ENCODE data around the gene LRRC8C. TPM values are rescaled to one million over a fixed set of nuclear protein-coding genes. Genes with fewer than 3 reads are reported as not detected.

LRRC8C gene
- total and polyA plus RNA-seq, 2 of the 8 experiments (the other 6 are each of a cell fraction or from before 2014, with no cell fraction given): 1.1 to 2.1 TPM

GRCh38 chr1:89760496-89760895, 127.6 kb downstream of the LRRC8C start:
- Histone ChIP-seq H3K79me2 (ENCODE audit: control insufficient read depth in 1 of 2, insufficient read depth in 2 of 2, low read length in 2 of 2) (no peaks in the 10 kb centered on the region), H4K20me1 (replicated peaks in 1 of 2; ENCODE audit: control insufficient read depth in 1 of 2, insufficient read depth in 2 of 2, low read length in 2 of 2) (peaks cover 0 to 2% of the 10 kb centered on the region in 2 experiments), H2BK12ac (ENCODE audit: low read depth, low read length) (no peak overlapping the region), H2AK5ac (ENCODE audit: low read depth, low read length) (no peak overlapping the region), H3K9ac (replicated peaks in 1 of 4; ENCODE audit: extremely low read depth in 1 of 4, low read depth in 3 of 4, low read length in 3 of 4) (no peak overlapping the region), H2BK120ac (replicated peaks; ENCODE audit: low read depth, low read length) (no peak overlapping the region), H3K4me3 (ENCODE audit: extremely low read depth in 1 of 4, insufficient read depth in 2 of 4, low read depth in 3 of 4, low read length in 4 of 4) (no peak overlapping the region), H3K4ac (replicated peaks; ENCODE audit: insufficient read length, low read depth, low read length) (no peak overlapping the region), H3K27ac (ENCODE audit: low read depth, low read length) (no peak overlapping the region), H4K91ac (replicated peaks; ENCODE audit: insufficient read length, low read length) (no peak overlapping the region), H3K56ac (replicated peaks; ENCODE audit: insufficient read length, low read depth, low read length) (no peak overlapping the region), H4K5ac (ENCODE audit: insufficient read length, low read depth, low read length) (no peak overlapping the region), H4K8ac (ENCODE audit: extremely low read depth, insufficient read depth, low read length) (no peak overlapping the region), H3K23me2 (ENCODE audit: low read depth, low read length) (peaks cover 4% of the 10 kb centered on the region; the same call in 1 of the 2 replicates), H3K18ac (ENCODE audit: extremely low read depth, low read length) (no peak overlapping the region), H3K36me3 (ENCODE audit: control insufficient read depth in 2 of 4, insufficient read depth in 4 of 4, low read length in 3 of 4) (no peaks in the 10 kb centered on the region), H3K4me1 (replicated peaks in 1 of 4; ENCODE audit: control insufficient read depth in 3 of 4, insufficient read depth in 4 of 4, low read length in 3 of 4) (peaks cover 0 to 4% (median 3%) of the 10 kb centered on the region in 4 experiments; a peak in 3 of 7 replicates), H2BK15ac (ENCODE audit: low read length) (no peak overlapping the region), H2BK5ac (ENCODE audit: low read depth, low read length) (no peak overlapping the region), H2AFZ (ENCODE audit: low read length) (no peak overlapping the region), H2BK20ac (ENCODE audit: low read length) (no peak overlapping the region), H3K23ac (ENCODE audit: insufficient read length) (no peak overlapping the region), H3K4me2 (ENCODE audit: insufficient read depth in 1 of 2, low read depth in 2 of 2, low read length in 2 of 2) (no peak overlapping the region), H3K79me1 (ENCODE audit: low read depth, low read length) (no peaks in the 10 kb centered on the region), H3K27me3 (replicated peaks in 1 of 4; ENCODE audit: control insufficient read depth in 3 of 4, extremely low read depth in 1 of 4, insufficient read depth in 3 of 4, low read length in 3 of 4) (peaks cover 0 to 17% (median 16%) of the 10 kb centered on the region in 4 experiments; a peak in 6 of 7 replicates), H3K9me3 (ENCODE audit: insufficient read depth in 2 of 2, low read depth in 1 of 2, low read length in 1 of 2) (no peaks in the 10 kb centered on the region), H3K14ac (ENCODE audit: insufficient read length) (no peak overlapping the region)
- ChIA-PET POLR2A (ENCODE audit: partially characterized antibody) (no interaction called here), CTCF (ENCODE audit: partially characterized antibody) (interaction anchor here (3.5 to 7.0 kb wide), 2 partner anchors 127 to 275 kb away, joined by 33 to 101 read pairs; partner anchors contain the start of gene LRRC8C)
- whole genome bisulfite sequencing, 2 experiments (ENCODE audit: extremely low coverage in 1 of 2, insufficient coverage in 1 of 2, insufficient read length in 1 of 2, insufficient replicate concordance in 2 of 2, low coverage in 1 of 2, low lambda C conversion rate in 2 of 2, missing lambda C conversion rate in 1 of 2): 90% methylated on average over 3 of the region's 3 CpGs; no CpG with 5 or more reads in 1 of the 2 experiments
- FAIRE-seq (no peak), DNase-seq (ENCODE audit: low read depth in 1 of 2, low spot score in 2 of 2) (no peak)
- TF ChIP-seq ATF3 (IDR thresholded peaks at IDR 0.05; ENCODE audit: insufficient read depth, low read depth, low read length) (no peak), GTF2F1 (IDR thresholded peaks at IDR 0.05; ENCODE audit: borderline replicate concordance, low read depth, low read length) (no peak), POLR2AphosphoS5 (IDR thresholded peaks at IDR 0.05; ENCODE audit: low read depth, low read length) (no peak), TEAD4 (IDR thresholded peaks at IDR 0.05; ENCODE audit: low read depth, low read length) (no peak), TBP (IDR thresholded peaks at IDR 0.05; ENCODE audit: low read depth, low read length) (no peak), CTCF (IDR thresholded peaks at IDR 0.05; ENCODE audit: control extremely low read depth in 1 of 3, insufficient read depth in 1 of 3, low read depth in 1 of 3, low read length in 3 of 3) (no peak), BCL11A (IDR thresholded peaks at IDR 0.05; ENCODE audit: low read depth in 2 of 2, low read length in 2 of 2) (no peak), JUND (IDR thresholded peaks at IDR 0.05; ENCODE audit: low read length) (no peak), NRF1 (IDR thresholded peaks at IDR 0.05; ENCODE audit: low read depth, low read length) (no peak), CHD1 (IDR thresholded peaks at IDR 0.05; ENCODE audit: low read depth, low read length) (no peak), SAP30 (IDR thresholded peaks at IDR 0.05; ENCODE audit: insufficient read depth, insufficient replicate concordance, low read length) (no peak)

Data from H1 (cell line).